ENCODE measurements around the gene LMX1B. TPM values are rescaled to one million over a fixed set of nuclear protein-coding genes. Genes with fewer than 3 reads are reported as not detected.

The LMX1B gene
- total and polyA plus RNA-seq, 10 donors, result 0.02 to 0.25 TPM; not detected in 8

- Histone ChIP-seq H3K4me3 (no peak overlapping the region), H3K4me1 (no peaks in the 10 kb centered on the region), H3K9me3 (no peaks in the 10 kb centered on the region), H3K36me3 (no peaks in the 10 kb centered on the region), H3K27me3 (replicated peaks in 1 of 7) (peaks cover 0 to 44% (median 1%) of the 10 kb centered on the region in 7 donors), H3K27ac (no peak overlapping the region)
- DNase-seq, result peak; percentile 70
- intact Hi-C loops (cut with DNase I; ENCODE audit: low total_unique reads), result no loop called here
- 78 to 92% (median 83%) methylated on average over 11 to 22 of the region's 22 CpGs for WGBS, 5 donors
- TF ChIP-seq POLR2AphosphoS5 (IDR thresholded peaks at IDR 0.05) (no peak), CTCF (IDR thresholded peaks at IDR 0.05 in 8 of 11, conservative IDR thresholded peaks at IDR 0.05 in 3 of 11) (no peak), POLR2A (IDR thresholded peaks at IDR 0.05) (no peak)
These were observed 82.1 kb downstream of the LMX1B start for GRCh38 chr9:126695701-126696400.

DNA sequence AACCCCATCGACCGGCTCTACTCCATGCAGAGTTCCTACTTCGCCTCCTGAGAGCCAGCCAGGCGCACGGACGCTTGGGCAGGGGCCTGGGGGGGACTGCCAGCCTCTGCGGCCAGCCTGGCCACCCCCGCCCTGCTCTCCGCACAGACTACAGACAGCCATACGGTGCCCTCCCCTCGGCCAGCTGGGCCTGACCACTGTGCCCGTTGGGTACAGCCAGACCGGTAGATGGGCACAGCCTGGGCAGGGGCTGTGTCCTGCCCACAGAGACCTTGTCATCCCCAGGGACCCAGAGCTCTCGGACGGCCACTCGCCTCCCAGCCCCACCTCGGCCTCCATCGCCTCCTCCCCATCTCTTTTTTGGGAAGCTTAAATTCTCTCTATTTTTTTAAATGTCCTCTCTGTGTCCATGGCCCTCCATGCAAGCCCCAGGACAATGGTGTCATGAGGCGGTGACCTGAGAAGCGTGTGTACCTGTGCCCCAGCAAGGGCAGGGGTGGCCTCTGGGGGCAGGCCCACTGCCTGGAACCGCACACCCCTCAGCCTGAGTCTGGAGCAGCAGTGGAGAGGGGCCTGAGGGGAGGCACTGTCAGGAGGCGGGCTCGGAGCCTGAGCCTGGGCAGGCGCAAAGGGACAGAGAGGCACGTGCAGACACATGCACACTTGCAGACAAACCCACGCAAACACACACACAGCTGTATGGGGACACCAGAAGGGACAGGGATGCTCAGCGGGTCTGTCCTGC lies 82.8 kb downstream of the LMX1B start:
- DNase-seq, result peak; percentile 68
- H3K4me1 ChIP-seq, result no peaks in the 10 kb centered on the region
- TF ChIP-seq POLR2A (IDR thresholded peaks at IDR 0.05), result no peak
- TF ChIP-seq POLR2AphosphoS5 (IDR thresholded peaks at IDR 0.05), result no peak
- TF ChIP-seq CTCF (IDR thresholded peaks at IDR 0.05 in 8 of 11, conservative IDR thresholded peaks at IDR 0.05 in 3 of 11), result no peak
- no peak overlapping the region for H3K27ac ChIP-seq
- H3K27me3 ChIP-seq (replicated peaks in 1 of 7), result peaks cover 0 to 48% (median 0%) of the 10 kb centered on the region in 7 donors
- 84 to 90% (median 88%) methylated on average over 17 to 27 of the region's 27 CpGs for WGBS, 5 donors
- intact Hi-C loops (cut with DNase I; ENCODE audit: low total_unique reads), result no loop called here
- H3K36me3 ChIP-seq, result no peaks in the 10 kb centered on the region
- H3K9me3 ChIP-seq, result no peaks in the 10 kb centered on the region
- no peak overlapping the region for H3K4me3 ChIP-seq

DNA sequence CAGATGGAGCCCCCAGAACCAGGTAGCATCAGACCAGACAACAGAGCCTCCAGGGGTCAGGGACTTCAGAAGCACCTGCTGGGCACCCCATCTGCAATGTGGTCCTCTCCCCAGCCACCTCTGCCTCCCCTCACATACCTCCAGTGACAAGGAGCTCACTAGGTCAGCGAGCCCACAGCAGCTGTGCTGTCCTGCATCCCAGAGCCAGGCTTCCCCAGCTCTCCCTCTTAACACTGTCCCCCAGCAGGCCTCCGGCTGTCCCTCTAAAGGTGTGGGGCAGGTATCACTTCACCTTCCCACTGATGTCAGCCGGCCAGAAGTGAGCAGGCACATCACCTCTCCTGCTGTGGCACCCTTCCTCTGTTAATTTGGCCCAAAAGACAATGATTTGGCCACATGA lies 83.6 kb downstream of the LMX1B start:
- Histone ChIP-seq H3K27me3 (replicated peaks in 1 of 7) (peaks cover 0 to 56% (median 6%) of the 10 kb centered on the region in 7 donors), H3K27ac (no peak overlapping the region), H3K36me3 (no peaks in the 10 kb centered on the region), H3K9me3 (no peaks in the 10 kb centered on the region), H3K4me3 (no peak overlapping the region), H3K4me1 (no peaks in the 10 kb centered on the region)
- no peak for TF ChIP-seq POLR2AphosphoS5 (IDR thresholded peaks at IDR 0.05)
- no peak for TF ChIP-seq POLR2A (IDR thresholded peaks at IDR 0.05)
- no peak for TF ChIP-seq CTCF (IDR thresholded peaks at IDR 0.05 in 8 of 11, conservative IDR thresholded peaks at IDR 0.05 in 3 of 11)
- WGBS, 5 donors, result 76 to 93% (median 82%) methylated on average over 3 of the region's 3 CpGs
- DNase-seq, result peak; percentile 55
- intact Hi-C loops (cut with DNase I; ENCODE audit: low total_unique reads), result no loop called here

GRCh38 chr9:126698251-126698650 lies 84.5 kb downstream of the LMX1B start:
- no peaks in the 10 kb centered on the region for H3K4me1 ChIP-seq
- H3K27me3 ChIP-seq (replicated peaks in 1 of 7), result peaks cover 0 to 65% (median 15%) of the 10 kb centered on the region in 7 donors
- H3K36me3 ChIP-seq, result no peaks in the 10 kb centered on the region
- TF ChIP-seq CTCF (IDR thresholded peaks at IDR 0.05 in 8 of 11, conservative IDR thresholded peaks at IDR 0.05 in 3 of 11), result no peak
- no peak for TF ChIP-seq POLR2A (IDR thresholded peaks at IDR 0.05)
- TF ChIP-seq POLR2AphosphoS5 (IDR thresholded peaks at IDR 0.05), result no peak
- no peak overlapping the region for H3K4me3 ChIP-seq
- H3K27ac ChIP-seq, result no peak overlapping the region
- intact Hi-C loops (cut with DNase I; ENCODE audit: low total_unique reads), result no loop called here
- H3K9me3 ChIP-seq, result no peaks in the 10 kb centered on the region
- 70 to 86% (median 79%) methylated on average over 1 to 2 of the region's 2 CpGs for WGBS, 5 donors
- DNase-seq, result peak; percentile 65

Data from spleen (tissue), 11 donors.